NCI-H2227 (cell line): ENCODE data around the gene GPANK1.

ENCODE experiments used
- DNase-seq: peaks from one replicate; lab custom pipeline; 2025; ENCODE audit not compliant: unreplicated experiment; lab: John Stamatoyannopoulos, UW

Gene GPANK1

DNA sequence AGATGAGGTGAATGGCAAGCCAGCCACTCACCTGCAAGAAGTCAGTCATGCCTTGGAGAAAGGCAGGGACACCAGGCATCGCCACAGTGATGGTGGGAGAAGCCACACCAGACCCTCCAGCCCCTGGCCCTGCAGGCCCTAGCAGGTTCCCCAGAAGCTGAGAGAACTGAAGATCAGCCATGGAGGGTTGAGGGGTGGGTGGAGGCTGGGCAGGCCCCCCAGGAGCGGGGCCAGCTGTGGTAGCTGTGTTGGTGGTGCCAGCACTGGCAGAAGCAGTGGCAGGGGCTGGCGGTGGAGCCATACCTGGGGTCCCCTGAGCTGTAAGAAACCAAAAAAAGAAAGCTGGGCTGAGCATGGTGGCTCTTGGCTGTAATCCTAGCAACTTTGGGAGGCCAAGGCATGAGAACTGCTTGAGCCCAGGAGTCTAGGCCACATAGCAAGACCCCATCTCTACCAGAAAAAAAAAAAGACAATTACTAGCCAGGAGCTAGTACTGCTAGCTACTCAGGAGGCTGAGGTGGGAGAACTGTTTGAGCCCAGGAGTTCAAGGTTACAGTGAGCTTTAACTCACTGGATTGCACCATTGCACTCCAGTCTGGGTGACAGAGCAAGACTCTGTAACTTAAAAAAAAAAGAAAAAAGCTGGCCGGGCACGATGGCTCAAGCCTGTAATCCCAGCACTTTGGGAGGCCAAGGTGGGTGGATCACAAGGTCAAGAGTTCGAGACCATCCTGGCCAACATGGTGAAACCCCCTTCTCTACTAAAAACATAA is 21.8 kb downstream of the GPANK1 start:
- DNase-seq: no peak

DNA sequence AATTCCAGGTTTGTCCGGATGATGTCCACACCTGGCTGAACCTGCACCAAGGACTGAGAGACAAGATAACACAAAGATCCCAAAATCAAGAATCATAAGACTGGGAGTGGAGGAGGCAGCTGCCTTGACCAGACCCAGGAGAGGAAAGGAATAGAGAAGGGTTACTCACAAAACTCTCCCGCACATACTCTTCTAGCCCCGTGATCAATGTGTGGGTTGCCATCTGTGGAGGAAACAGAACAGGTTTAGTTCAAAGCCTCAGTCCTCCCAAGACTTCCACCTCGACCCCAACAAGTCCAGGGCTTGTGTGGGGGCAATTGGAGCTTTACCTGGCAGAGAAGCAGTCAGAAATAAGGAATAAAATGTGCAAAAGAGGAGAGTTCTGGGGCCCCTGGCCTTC is 23.4 kb downstream of the GPANK1 start:
- no peak for DNase-seq

DNA sequence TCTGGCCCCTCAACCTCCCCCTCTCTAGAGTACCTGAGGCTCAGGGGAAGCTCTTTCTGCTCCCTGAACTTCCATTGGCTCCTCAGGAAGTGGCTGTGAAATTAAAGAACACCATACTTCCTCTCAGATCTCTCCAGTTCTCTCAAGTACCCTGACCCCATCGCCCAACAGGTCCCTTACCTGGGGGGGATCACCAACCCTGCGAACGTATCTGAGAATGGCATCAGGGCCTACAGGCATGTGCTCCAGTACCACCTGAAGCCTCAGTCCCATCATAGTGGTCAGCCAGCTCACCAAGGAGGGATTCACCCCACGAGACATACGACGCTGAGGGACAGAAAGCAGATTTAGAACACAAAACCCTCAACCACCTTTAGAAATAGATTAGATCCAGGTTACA is 24.2 kb downstream of the GPANK1 start:
- no peak for DNase-seq

DNA sequence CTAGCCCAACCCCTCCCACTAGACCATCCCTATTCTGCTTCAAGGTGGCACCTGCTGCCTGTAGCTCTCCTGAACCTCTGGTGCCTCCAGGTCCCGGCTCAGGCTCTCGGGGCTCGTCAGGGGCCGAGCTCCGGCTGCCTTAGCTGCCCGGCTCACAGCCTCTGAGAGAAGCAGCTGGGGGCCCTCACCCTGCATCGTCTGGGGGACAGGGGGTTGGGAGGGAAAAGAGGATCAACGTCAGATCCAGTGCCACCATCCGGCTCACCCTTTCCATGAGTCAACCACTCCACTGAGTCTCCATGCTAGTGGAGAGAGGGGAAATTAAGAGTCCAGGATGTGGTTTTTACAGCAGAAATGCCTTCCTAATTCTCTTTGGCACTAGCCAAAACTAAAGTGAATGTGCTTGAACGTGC is 25.3 kb downstream of the GPANK1 start:
- no peak for DNase-seq

DNA sequence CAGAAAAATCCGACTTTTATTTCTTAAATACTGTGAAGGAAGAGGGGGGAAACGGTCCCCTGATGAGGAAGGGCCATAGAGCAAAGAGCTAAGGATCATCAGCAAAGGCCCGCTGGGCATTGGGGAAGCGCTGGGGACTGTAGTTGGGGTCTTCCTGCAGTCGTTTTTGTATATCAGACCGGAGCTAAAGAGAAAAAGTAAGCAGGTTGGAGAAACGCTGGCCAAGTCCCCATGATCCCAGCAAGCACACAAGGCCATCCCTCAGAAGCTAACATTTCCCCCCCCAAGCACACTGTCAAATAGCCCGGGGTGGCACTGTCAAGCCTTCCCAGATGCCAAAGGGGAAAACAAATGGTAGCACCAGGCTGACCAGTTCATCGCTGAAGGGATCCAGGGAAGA is 25.8 kb downstream of the GPANK1 start:
- no peak for DNase-seq

DNA sequence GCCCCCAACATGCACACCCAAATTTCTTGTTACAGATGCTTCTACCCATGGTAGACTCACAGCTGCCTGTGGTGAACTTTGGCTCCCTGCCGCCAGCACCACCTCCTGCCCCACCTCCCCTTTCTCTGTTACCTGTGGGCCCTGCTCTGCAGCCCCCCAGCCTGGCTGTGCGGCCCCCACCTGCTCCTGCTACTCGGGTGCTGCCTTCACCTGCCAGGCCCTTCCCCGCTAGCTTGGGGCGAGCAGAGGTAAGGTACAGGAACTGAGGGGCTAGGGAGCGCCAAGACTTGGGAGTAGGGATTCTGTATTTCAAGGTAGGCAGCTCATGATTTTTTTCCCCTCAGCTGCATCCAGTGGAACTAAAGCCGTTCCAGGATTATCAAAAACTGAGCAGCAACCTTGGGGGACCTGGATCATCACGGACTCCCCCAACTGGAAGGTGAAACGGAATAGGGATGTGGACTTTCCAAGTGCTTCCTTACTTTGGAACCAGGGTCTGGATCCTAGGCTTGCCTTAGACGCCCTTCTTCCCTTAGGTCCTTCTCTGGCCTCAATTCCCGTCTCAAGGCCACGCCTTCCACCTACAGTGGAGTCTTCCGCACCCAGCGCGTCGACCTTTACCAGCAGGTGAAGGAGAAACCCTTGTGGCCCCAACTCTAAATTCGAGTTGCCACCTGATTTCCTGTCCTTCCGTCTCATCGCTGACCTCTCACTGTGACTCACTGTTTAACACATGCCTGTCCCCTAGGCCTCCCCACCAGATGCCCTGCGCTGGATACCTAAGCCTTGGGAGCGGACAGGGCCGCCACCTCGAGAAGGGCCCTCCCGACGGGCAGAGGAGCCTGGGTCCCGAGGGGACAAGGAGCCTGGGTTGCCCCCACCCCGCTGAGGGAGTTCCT is 27.9 kb downstream of the GPANK1 start:
- no peak for DNase-seq

DNA sequence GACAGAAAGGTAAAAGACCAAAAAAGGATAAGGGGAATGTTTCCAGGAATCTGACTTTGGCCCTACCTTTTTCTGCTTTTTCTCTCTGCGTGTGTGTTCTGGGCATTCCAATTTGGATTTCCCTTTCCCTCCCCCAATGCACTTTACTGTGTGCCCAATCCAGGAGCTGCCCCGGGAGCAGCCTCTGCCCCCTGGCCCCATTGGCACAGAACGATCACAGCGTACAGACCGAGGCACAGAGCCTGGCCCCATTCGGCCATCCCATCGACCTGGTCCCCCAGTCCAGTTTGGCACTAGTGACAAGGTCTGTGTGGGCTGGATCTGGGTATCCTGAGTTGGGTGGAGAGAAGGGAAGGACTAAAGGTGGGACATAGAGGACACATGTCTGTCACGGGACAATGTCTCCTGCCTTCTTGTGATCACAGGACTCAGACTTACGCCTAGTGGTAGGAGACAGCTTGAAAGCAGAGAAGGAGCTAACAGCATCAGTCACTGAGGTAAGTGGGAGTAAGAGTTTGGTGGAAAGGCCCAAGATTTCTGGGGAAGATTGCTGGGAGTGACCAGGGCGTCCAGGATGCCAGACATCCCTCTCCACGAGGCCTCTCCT is 29.7 kb downstream of the GPANK1 start:
- DNase-seq: no peak

DNA sequence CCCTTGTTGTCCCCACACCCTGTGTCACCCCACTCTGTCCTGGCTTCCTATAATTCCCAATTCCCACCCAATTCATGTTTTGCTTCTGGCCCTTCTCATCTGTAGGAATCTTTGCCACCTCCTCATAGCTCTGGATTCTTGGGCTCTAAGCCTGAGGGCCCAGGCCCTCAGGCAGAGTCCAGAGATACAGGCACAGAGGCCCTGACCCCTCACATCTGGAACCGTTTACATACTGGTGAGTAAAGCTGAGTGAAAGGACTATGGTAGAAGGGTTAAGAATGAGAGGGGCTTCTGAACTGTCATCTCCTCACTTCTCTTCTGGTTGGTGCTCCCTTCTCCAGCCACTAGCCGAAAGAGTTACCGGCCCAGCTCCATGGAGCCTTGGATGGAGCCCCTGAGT is 30.7 kb downstream of the GPANK1 start:
- DNase-seq: no peak

DNA sequence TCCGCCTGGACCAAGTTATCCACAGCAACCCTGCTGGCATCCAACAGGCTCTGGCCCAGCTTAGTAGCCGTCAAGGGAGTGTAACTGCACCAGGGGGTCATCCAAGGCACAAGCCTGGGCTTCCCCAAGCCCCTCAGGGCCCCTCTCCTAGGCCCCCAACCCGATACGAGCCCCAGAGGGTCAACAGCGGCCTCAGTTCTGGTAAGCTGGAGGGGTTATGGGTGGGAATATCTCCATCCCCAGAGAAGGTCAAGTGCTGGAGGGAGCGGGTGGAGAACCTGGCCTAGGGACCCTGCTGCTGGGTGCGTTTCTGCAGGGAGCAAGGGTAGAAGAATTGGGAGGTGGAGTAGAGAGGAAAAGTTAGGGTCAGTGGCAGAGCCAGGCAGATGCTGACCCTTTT is 31.4 kb downstream of the GPANK1 start:
- no peak for DNase-seq

DNA sequence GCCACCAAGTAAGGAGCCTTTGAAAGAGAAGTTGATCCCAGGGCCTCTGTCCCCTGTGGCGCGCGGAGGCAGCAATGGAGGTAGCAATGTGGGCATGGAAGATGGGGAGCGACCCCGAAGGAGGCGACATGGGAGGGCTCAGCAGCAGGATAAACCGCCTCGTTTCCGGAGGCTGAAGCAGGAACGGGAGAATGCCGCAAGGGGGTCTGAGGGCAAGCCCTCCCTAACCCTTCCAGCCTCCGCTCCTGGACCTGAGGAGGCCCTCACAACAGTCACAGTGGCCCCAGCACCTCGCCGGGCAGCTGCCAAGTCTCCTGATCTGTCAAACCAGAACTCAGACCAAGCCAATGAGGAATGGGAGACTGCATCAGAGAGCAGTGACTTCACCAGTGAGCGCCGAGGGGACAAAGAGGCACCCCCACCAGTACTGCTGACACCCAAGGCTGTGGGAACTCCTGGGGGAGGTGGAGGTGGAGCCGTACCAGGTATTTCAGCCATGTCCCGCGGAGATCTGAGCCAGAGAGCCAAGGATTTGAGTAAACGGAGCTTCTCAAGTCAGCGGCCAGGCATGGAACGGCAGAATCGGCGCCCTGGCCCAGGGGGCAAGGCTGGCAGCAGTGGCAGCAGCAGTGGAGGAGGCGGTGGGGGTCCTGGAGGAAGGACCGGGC is 32.4 kb downstream of the GPANK1 start:
- no peak for DNase-seq

DNA sequence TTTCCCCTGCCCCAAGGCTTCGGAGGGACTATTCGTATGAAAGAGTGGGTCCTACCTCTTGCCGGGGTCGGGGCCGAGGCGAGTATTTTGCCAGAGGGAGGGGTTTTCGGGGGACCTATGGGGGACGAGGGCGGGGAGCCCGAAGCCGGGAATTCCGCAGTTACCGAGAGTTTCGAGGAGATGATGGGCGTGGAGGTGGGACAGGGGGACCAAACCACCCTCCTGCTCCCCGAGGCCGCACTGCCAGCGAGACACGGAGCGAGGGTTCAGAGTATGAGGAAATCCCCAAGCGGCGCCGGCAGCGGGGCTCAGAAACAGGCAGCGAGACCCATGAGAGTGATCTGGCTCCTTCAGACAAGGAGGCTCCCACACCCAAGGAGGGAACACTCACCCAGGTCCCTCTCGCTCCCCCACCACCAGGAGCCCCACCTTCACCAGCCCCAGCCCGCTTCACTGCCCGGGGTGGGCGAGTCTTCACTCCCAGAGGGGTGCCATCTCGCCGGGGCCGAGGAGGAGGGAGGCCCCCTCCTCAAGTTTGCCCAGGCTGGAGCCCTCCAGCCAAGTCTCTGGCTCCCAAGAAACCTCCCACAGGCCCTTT is 33.0 kb downstream of the GPANK1 start:
- no peak for DNase-seq

DNA sequence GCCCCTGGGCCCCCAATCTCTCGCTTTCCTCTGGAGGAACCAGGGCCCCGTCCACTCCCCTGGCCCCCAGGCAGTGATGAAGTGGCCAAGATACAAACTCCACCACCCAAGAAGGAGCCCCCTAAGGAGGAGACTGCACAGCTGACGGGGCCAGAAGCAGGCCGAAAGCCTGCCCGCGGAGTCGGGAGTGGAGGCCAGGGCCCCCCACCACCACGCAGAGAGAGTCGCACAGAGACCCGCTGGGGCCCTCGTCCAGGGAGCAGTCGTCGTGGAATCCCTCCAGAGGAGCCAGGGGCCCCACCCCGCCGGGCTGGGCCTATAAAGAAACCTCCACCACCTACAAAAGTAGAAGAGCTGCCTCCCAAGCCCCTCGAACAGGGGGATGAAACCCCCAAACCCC is 33.6 kb downstream of the GPANK1 start:
- no peak for DNase-seq

DNA sequence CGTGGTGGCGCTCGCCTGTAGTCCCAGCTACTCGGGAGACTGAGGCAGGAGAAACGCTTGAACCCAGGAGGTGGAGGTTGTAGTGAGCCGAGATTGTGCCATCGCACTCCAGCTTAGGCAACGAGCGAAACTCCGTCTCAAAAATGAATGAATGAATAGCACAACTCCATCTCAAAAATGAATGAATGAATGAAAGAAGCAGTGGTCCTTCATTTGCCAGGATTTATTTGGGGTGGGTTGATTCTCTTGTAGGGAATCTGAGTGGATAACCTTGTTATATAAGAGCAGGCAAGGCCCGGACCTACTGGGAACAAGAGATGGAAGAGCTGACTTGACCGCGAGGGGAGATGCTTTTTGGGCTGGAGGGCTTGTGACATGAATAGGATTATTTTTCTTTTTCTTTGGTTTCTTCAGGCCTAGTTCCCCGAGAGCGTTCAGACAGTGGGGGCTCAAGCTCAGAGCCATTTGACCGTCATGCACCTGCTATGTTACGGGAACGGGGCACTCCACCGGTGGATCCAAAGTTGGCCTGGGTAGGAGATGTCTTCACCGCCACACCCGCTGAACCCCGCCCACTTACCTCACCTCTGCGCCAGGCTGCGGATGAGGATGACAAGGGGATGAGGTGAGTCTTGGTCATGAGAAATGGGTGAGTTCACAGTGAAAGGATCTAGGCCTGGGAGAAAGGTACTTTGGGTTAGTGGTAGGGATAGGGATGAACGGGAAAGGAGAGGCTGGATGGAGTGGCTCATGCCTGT is 34.4 kb downstream of the GPANK1 start:
- DNase-seq: no peak

DNA sequence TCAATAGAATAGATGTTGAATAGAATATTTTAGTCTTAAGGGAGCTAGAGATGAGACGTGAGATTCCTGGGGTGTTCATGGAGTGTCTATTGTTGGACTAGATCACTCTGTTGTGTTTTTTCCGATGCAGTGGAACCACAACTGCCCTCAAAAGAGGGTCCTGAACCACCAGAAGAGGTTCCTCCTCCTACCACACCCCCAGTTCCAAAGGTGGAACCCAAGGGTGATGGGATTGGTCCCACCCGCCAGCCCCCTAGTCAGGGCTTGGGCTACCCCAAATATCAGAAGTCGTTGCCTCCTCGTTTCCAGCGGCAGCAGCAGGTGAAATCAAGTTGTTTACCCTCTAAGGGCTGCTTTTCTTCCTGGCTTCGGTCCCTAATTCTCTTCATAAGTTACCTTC is 35.8 kb downstream of the GPANK1 start:
- no peak for DNase-seq

DNA sequence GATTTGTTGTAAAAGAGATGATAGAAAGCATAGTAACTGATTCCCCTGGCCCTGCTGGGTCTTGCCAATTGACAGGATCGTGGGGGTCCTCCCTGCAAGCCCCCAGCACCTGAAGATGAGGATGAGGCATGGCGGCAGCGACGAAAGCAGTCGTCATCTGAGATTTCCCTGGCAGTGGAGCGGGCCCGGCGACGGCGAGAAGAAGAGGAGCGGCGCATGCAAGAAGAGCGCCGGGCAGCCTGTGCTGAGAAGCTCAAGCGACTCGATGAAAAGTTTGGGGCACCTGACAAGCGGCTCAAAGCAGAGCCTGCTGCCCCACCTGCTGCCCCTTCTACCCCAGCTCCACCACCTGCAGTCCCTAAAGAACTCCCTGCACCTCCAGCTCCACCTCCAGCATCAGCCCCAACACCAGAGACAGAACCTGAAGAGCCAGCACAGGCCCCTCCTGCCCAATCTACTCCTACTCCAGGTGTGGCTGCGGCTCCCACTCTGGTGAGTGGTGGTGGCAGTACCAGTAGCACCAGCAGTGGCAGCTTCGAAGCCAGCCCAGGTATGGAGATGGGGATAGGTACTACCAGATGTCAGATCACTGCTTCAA is 37.0 kb downstream of the GPANK1 start:
- DNase-seq: no peak

DNA sequence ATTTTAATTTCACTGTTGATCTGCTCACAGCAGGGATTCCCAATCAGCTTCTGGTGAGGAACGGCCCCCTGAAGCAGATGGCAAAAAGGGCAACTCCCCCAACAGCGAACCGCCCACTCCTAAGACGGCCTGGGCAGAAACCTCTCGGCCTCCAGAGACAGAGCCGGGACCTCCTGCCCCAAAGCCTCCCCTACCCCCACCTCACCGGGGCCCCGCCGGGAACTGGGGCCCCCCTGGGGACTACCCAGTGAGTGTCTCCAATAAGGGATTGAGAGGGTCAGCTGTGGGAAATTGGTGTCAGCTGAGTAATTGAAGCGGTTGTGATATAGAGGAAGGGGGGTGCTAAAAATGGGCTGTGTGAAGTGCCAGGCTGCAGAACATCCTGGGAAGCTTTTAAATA is 37.8 kb downstream of the GPANK1 start:
- no peak for DNase-seq

DNA sequence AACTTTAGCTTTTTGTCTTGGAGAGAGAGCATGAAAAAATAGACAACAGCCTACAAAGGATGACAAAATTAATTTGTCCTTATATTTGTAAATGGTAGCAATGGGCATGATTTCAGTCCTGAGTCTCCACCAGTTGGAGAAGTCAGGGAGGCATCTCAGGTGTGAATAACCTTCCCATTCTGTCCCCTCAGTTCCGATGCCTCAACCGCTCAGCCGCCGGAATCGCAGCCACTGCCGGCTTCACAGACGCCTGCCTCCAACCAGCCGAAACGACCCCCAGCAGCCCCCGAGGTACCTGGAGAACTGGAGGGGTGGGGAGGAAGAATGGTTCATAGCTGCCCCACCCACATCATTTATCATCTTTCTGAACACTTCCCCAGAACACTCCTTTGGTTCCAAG is 40.7 kb downstream of the GPANK1 start:
- DNase-seq: no peak

DNA sequence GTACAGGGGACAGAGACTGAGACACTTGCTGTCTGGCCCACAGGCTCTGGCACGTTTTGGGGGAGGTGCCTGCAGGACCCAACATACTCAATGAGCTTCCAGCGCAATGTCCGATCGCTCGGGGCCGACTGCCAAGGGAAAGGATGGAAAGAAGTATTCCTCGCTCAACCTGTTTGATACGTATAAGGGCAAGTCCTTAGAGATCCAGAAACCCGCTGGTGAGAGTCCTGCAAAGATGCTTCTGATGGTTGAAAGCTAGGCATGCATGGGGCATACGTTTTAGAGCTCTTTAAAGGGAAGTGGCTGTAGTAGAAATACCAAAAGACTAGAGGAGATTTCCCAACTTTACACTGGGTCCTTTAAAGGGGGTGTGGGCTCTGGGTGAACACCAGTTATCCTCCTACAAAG is 42.1 kb downstream of the GPANK1 start:
- peak; percentile 14 for DNase-seq

DNA sequence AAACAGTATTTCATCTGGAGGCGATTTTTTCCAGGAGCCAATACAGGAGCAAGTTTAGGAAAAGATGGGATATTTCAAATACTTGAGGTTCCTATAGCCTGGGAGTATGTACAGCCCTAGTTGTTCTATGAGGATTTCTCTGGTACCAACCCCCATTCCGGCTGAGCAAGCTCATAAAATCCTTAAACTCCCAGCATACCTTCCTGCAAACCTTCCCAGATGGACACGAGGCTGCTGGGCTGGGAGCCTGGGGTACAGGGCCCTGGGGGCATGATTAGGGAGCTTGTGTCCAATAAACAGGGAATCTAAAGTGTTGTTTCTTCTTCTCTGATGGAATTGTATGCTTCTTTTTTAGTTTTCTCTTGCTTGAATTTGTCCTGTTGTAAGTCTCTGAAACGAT is 42.8 kb downstream of the GPANK1 start:
- no peak for DNase-seq
